ENCODE measurements around the gene TRIO.

The TRIO gene

DNA sequence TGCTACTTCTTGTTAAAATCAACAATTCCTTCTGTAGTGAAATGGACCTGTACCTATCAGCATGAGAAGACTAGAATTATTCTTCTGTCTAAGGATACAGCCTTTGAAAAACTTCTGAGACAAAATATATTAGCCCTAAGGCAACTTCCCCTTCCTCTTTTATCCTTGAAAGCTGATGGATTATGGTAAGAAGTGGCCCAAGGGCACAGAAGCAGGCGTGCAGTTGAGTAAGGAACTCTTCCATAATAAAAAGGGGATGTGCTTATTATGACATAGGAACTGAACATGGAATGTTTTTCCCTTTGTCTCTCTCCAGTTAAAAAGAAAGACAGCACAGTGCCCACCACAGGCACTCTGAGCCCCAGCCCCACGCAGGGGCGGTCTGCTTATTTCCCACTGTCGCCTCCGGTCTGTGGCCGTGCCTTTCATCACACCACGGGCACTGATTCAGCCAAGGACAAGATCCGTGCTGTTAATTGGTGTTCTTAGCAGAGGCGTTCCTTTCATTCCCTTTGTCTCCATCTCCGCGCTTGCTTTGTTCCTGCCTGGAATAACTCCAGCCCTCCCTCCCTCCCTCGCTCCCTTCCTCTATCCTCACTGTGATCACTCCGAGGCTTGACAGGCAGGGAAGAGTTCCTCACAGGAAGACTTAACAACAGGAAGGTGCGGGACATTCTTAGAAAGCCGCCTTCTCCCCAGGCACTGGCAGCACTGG lies 302.6 kb downstream of the TRIO start:
- H3K36me3 ChIP-seq, result no peaks in the 10 kb centered on the region
- no peak overlapping the region for H3K27ac ChIP-seq
- H3K4me3 ChIP-seq (ENCODE audit: low read depth in 1 of 2, low read length in 1 of 2), result no peak overlapping the region

DNA sequence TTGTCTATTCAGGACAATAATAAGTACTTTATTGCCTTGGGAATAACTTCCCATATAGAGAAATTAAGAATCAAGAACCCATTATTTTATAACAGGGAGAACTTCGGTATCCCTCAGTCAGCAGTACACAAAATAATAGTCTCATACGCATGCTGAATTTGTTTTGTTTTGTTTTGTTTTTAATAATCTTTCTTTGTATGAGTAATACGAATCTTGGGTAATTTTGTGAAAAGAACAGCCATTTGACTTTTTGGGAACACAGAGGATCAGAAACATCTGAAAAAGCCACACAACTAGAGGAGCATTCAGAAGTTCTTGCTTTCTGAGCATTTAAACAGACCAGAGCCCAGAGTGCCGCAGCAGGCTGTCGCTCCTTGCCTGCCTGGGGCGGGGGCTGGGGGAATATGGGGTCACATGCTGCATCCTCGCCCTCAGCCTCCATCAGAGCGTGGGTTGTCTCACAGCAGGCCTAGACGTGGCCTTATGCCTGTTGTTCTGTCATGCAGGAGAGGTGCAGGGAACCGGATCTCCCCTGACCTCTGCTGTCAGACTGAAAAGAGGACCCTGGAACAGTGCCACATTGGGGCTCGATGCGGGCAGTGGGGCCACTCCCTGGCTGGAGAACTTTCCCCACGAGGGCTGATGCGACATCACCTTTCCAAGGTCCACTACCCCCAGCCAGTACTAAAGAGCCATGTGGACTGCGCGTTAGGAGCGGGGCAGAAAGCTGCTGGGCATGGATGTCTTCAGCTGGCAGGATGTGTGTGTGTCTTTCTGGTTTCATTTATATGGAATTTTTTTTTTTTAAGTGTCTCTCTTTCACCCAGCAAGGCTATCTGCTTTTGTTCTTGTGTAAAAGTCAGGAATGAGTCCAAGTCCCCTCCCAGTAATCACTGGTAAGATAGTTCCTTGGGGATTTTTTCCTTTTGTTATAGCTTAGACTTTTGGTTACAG lies 305.1 kb downstream of the TRIO start:
- Histone ChIP-seq H3K9me3 (no peaks in the 10 kb centered on the region), H3K4me1 (ENCODE audit: control insufficient read depth in 1 of 2, insufficient read depth in 1 of 2, low read depth in 1 of 2, low read length in 1 of 2) (no peaks in the 10 kb centered on the region), H3K36me3 (no peaks in the 10 kb centered on the region), H3K27me3 (no peaks in the 10 kb centered on the region), H3K27ac (no peak overlapping the region), H3K4me3 (ENCODE audit: low read depth in 1 of 2, low read length in 1 of 2) (no peak overlapping the region)
- TF ChIP-seq, protein P1, sequence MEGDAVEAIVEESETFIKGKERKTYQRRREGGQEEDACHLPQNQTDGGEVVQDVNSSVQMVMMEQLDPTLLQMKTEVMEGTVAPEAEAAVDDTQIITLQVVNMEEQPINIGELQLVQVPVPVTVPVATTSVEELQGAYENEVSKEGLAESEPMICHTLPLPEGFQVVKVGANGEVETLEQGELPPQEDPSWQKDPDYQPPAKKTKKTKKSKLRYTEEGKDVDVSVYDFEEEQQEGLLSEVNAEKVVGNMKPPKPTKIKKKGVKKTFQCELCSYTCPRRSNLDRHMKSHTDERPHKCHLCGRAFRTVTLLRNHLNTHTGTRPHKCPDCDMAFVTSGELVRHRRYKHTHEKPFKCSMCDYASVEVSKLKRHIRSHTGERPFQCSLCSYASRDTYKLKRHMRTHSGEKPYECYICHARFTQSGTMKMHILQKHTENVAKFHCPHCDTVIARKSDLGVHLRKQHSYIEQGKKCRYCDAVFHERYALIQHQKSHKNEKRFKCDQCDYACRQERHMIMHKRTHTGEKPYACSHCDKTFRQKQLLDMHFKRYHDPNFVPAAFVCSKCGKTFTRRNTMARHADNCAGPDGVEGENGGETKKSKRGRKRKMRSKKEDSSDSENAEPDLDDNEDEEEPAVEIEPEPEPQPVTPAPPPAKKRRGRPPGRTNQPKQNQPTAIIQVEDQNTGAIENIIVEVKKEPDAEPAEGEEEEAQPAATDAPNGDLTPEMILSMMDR (IDR thresholded peaks at IDR 0.05), result no peak

More for the DNA sequence above, 302.6 kb downstream of the TRIO start:
- Histone ChIP-seq H3K27me3 (no peaks in the 10 kb centered on the region), H3K4me1 (ENCODE audit: control insufficient read depth in 1 of 2, insufficient read depth in 1 of 2, low read depth in 1 of 2, low read length in 1 of 2) (no peaks in the 10 kb centered on the region), H3K9me3 (no peaks in the 10 kb centered on the region)
- TF ChIP-seq, protein P1 (IDR thresholded peaks at IDR 0.05), result no peak

DNA sequence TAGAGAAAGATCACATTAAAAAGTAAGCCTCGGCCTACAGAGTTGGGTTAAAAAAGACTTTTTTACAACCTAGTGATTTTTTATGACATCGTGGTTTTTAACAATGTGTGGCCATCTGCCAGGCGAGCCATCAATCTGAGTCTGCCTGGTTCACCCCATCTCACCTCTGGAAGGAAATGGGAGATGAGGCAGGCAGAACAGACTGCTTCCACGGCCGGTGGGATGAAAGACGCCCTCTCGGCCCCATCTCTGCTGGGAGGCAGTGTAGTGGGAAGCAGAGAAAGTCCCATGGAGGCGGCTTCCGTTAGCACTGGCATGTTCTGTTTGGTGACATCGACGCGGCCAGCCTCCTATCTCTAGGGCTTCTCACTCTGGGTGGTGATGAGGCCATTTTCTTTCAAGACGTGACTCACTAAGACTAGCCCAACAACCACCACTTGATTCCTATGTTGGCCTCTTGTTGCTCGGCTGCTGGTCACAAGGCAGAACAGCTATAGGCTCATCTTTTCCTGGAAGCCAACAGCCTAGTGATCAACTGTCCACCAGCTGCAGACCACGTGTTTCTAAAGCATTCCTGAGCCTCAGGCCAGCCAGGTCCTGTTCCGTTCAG lies 306.0 kb downstream of the TRIO start:
- no peak overlapping the region for H3K4me3 ChIP-seq (ENCODE audit: low read depth in 1 of 2, low read length in 1 of 2)
- no peaks in the 10 kb centered on the region for H3K9me3 ChIP-seq
- H3K36me3 ChIP-seq, result no peaks in the 10 kb centered on the region
- H3K4me1 ChIP-seq (ENCODE audit: control insufficient read depth in 1 of 2, insufficient read depth in 1 of 2, low read depth in 1 of 2, low read length in 1 of 2), result no peaks in the 10 kb centered on the region
- no peak overlapping the region for H3K27ac ChIP-seq
- TF ChIP-seq, protein P1 (IDR thresholded peaks at IDR 0.05), result no peak
- no peaks in the 10 kb centered on the region for H3K27me3 ChIP-seq

DNA sequence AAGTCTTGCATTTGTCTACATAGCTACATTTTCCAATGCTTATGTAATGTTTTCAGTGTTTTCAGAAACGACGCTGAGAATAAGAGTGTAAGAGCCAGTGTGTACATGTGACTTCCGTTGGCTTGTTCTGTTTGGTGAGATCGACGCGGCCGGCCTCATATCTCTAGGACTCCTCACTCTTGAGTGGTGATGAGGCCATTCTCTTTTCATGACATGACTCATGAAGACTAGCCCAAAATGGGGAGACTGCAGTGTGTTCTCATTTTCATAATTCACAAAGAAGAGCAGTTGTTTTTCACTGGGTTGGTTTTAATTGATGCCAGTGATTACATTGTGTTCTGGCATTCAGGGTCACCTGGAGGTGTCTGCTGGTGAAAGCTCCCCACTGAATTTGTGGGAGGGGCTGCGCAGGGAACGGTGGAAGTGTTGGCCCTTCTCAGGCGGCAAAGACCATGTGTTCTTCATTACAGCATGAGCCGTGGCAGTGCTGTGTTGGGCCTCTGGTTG lies 306.9 kb downstream of the TRIO start:
- Histone ChIP-seq H3K27ac (no peak overlapping the region), H3K9me3 (no peaks in the 10 kb centered on the region), H3K4me3 (ENCODE audit: low read depth in 1 of 2, low read length in 1 of 2) (no peak overlapping the region), H3K36me3 (no peaks in the 10 kb centered on the region), H3K4me1 (ENCODE audit: control insufficient read depth in 1 of 2, insufficient read depth in 1 of 2, low read depth in 1 of 2, low read length in 1 of 2) (no peaks in the 10 kb centered on the region), H3K27me3 (no peaks in the 10 kb centered on the region)
- TF ChIP-seq, protein P1 (IDR thresholded peaks at IDR 0.05), result no peak

DNA sequence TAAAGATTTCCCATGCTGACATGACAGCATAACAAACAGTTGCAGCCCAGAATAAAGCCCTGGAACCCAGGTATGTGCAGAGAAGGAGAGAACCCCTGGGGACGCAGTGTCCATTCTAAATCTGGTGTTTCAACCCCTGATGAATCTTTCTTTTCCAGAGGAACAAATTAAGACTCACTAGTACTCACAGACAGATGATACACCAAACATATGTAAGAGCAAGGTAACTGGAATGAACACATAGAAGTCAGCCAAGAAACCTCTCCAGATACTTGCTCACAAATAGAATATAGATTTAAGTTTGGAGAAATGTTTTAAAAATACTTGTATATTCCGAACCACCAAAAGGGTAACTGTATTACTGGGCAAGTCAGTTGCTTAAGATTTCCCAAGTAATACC lies 307.6 kb downstream of the TRIO start:
- Histone ChIP-seq H3K27ac (no peak overlapping the region), H3K36me3 (no peaks in the 10 kb centered on the region), H3K4me1 (ENCODE audit: control insufficient read depth in 1 of 2, insufficient read depth in 1 of 2, low read depth in 1 of 2, low read length in 1 of 2) (no peaks in the 10 kb centered on the region), H3K27me3 (no peaks in the 10 kb centered on the region), H3K4me3 (ENCODE audit: low read depth in 1 of 2, low read length in 1 of 2) (no peak overlapping the region), H3K9me3 (no peaks in the 10 kb centered on the region)
- TF ChIP-seq, protein P1 (IDR thresholded peaks at IDR 0.05), result no peak

Measured in neutrophil (primary cell).